T-helper 2 cell treated with Interferon-gamma antibody and Interleukin-4, amounts not matched to agents 100 ng/mL and 5 ng/mL, for 36 hours (primary cell): ENCODE measurements around the gene NUP188. TPM values are rescaled to one million over a fixed set of nuclear protein-coding genes. Genes with fewer than 3 reads are reported as not detected.

Experiments used
- intact Hi-C: fragments of 100-400 bp; cut with micrococcal nuclease; formaldehyde crosslinking; loops from one replicate; pipeline ENCODE4 v1.15.1; 2023
- total RNA-seq: library from RNA; stranded (reverse); gene quantifications from 2 replicates; pipeline ENCODE4 v1.2.3, GENCODE V29; 2022

Gene NUP188
- total RNA-seq, 1 donor from 2014 or later, result 109 TPM

DNA sequence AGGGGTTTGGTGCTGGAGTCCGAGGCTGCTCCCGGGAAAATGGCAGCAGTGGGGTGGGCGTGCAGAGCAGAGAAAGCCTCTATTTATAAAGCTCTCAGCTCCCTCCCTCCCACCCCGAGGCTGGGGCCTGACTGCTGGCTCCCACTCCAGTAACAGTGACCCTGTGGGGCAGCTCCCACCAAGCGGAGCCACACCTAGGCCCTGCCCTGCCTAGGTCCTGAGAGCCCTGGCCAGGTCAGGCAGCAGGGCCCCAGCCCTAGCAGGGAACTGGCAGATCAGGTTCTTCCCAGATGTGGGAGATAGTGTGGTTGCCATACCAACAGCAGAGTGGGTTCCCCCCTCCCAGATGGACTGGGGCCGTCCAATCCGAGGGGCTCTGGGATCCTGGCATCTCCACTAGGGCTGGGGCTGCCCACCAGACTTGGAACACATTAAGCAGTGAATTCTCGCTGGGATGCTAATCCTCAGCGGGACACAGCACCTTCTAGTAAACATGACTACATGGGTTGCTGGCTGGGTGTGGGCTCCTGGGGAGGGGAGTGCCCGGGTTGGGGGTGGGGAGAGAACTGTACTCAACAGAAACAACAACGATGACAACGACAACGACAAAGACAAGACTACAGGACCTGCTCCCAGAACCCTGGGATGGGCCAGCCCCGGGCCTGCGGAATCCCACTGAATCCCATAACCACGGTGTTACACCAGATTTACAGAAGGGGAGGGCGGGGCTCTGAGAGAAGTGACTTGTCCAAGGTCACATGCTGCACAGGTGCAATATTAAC, 79.1 kb downstream of the NUP188 start:
- intact Hi-C loops, result loop anchor here (5.0 kb wide), 2 partner anchors 569 to 774 kb away; partner anchors contain the start of gene ODF2

DNA sequence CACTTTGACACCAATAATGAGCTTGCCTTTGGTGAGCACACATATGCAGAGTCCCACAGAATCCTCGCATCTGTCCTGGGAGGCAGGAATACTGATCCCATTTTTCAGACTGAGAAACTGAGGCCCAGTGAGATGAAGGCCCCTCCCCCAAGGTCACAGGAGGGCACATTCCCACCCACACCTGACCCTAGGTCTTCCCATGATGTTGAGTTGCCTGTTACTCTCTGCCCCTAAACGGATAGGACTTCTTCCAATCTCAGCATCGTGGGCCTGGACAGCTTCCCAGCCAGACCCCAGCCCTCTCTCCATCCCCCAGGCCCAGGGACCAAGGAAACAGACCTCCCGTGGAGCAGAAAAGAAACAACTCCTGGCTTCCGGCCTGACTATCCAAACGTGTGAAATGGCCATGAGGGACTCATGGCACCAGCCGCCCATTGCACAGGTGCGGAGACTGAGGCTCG, 79.8 kb downstream of the NUP188 start:
- intact Hi-C loops, result loop anchor here (5.0 kb wide), 2 partner anchors 570 to 775 kb away; partner anchors contain the start of gene ODF2

DNA sequence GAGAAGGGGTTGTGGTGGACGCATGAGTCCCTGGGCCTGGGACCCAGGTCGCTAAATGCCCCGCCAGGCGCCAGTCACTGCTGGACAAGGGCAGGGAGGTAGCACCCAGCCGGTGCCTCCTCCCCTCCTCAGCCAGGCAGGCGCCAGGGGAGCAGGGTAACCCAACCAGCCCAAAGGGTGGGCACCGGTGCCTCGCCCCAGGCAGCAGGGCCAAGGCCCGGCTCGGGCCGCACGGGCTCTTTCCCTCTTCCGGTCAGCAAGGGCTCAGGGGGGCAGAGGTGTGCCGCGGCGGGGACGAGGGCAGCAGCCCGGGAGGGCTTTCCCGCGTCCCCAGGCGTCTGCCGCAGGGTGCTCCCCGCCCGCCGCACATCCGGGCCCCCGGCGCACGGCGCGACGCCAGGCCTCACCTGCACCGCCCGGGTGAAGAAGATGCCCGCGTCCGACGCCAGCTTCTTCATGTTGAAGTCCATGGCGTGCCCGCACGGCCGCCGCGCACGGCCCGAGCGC, 80.2 kb downstream of the NUP188 start:
- intact Hi-C loops, result loop anchor here (1.0 to 5.0 kb wide), 4 partner anchors 9 to 775 kb away; partner anchors contain the start of genes CRAT, MIGA2, ODF2 and PTPA

DNA sequence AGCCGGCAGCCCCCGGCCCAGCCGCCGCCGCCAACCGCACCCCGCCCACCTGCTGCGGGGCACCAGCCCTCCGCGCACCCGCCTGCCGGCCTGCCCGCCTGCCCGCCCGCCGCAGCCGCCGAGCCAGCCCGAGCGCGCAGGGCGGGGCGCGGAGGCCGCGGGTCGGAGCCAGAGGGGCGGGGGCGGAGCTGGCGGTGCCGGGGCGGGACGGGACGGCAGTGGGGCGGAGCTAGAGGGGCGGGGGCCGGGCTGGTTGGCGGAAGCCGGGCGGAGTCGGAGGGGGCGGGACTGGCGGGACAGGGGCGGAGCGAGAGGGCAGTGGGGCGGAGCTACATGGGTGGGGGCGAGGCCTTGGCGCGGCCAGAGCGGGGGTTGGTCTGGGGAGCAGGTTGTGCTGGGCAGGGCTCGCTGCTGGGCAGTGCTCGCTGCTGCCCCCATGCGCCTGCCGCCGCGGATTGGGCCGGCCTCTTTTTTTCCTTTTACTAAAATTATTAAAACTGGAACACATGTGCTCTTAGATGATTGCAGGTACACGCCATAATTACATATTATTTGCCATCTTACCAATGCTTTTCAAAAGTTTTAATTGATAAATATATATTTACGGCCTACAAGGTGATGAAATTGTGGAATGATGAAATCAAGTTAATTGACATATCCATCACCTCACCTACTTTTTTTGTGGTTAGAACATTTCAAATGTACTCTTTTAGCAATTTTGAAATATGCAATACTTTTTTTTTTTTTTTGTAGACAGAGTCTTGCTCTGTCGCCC, 80.9 kb downstream of the NUP188 start, which contains the start of gene SH3GLB2:
TSS of gene SH3GLB2 (minus strand) at position 140 of the 775 bp plus-strand sequence. CDS start 177 bp downstream, outside the sequence.
- intact Hi-C loops, result loop anchor here (1.0 to 5.0 kb wide), 4 partner anchors 8 to 776 kb away; partner anchors contain the start of genes CRAT, MIGA2, ODF2 and PTPA

DNA sequence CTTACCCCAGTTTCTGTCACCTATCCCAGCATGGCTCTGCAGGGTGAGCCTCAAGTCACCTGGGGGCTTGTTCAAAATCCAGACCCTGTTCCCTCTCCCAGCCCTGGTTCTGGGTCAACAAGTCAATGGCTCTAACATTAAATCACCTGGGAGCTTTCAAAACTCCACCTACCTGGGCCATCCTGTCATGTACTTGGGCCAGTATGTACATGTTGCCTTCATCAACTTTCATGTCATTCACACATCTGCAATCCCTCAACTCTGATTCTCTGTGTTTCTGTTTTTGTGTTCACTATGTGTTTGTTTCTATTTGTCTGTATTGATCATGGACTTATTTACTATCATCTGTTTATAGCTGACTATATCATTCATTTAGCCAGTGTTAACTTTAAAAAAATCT, 82.7 kb downstream of the NUP188 start:
- intact Hi-C loops, result loop anchor here (10.0 kb wide), 2 partner anchors 305 to 755 kb away; partner anchors contain the start of genes GOLGA2, SWI5 and ZDHHC12

DNA sequence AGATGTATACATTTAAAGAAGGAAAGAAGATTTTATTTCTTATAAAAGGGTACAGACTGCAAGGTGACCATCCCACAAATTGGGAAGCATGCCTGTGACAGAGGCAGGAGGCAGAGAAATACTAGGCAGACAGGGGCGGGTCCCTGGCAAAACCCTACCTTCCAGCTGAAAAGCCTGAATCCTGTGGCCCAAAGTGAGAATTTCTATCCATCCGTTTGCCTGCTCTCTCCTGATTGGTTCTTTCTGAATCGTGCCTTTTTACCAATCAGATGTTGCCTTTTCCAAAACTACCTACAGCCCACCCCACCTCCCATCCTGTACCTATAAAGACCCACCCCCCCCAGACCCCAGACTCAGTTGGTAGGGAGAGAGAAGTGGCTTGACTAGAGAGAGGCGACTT, 84.0 kb downstream of the NUP188 start:
- intact Hi-C loops, result loop anchor here (10.0 kb wide), 2 partner anchors 307 to 757 kb away; partner anchors contain the start of genes GOLGA2, SWI5 and ZDHHC12

DNA sequence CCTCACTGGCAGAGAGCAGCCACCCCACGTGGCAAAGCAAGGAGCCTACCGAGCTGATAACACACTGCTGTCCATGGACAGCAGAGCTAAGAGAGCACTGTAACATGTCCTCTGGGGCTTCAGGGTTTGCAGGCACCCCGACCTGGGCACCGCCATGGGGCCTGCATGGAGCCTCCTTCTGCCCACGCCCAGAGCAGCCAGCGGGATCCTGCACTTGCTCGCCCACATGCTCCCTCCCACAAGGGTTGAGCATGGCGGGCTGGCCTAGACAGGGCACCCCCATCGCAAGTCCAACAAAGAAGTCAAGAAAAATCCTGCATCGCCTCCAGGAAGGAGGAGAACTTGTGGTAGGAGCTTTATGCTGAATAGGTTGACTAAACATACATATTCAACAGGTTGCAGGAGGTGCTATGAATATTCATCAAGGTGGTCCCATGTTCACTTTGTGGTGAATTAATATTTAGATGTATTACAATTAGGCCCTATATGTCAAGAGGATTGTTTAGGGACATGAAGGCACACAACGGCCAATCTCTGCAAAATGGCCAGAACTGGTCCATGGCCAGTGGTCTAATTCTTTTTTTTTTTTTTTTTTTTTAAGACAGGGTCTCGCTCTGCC, 85.2 kb downstream of the NUP188 start:
- intact Hi-C loops, result loop anchor here (10.0 kb wide), 2 partner anchors 308 to 758 kb away; partner anchors contain the start of genes GOLGA2, SWI5 and ZDHHC12

DNA sequence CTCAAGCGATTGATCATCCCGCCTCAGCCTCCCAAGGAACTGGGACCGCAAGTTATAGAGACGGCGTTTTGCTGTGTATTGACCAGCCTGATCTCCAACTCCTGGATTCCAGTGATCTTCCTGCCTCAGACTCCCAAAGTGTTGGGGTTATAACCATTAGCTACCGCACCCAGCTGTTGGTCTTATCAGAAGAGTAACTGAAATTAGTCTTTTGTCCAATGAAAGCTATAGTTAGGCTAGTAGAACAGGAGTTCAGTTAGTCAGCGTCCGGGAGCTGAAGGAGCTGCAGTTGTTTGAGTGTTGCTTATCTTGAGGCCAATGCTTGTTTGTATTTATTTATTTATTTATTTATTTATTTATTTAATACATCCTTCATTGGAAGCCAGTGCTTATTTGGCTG, 85.7 kb downstream of the NUP188 start:
- intact Hi-C loops, result loop anchor here (10.0 kb wide), 2 partner anchors 308 to 758 kb away; partner anchors contain the start of genes GOLGA2, SWI5 and ZDHHC12

DNA sequence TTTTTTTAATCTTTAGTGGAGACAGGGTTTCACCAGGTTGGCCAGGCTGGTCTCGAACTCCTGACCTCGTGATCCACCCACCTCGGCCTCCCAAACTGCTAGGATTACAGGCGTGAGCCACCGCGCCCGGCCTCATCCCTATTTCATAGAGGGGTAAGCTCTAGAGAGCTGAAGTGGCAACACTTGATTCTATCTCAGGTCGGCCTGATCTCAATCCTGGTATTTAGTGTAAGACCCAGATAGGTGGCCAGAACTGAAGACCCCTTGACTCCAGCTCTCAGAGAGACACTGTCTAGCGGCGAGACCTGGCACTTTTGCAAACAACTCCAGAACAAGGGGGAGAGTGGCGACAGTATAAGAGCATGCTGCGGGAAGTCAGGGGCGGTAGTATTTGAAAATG, 88.3 kb downstream of the NUP188 start:
- intact Hi-C loops, result loop anchor here (1.0 to 10.0 kb wide), 8 partner anchors 8 to 761 kb away; partner anchors contain the start of genes CRAT, DOLK, DOLPP1 and GOLGA2

DNA sequence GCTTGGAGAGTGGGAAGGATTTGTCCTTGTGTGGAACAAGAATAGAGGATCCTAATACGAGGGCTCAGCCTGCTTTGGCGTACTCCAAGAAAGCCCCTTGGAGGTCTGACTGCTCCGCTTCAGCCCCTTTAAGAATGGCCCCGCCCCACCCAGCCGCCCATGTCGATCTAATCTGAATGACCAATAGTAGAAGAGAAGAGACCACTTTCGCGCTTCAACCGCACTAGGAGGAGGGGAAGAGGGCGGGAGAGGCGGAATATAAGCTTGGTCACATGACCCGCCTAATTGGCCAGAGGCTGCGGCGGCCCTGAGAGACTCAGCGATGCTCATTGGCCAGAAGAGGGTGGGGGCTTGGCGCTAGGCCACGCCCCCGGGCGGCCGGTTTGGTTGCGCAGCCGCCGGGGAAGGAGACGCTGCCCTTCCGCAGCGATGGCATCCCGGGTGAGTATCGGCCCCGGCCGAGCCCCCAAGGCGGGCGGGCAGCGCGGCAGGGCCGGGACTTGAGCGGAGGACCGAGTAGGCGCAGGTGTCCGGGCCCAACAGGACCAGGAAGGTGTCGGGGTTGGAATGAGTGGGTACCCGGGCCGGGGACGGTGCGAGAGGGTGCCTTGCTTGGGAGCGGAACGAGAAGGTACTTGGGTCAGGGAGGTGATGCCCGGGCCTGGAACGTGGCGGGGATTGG, 88.9 kb downstream of the NUP188 start, which contains the start of gene MIGA2:
TSS of gene MIGA2 (plus strand) at position 386 of the 682 bp plus-strand sequence. CDS start 3,969 bp downstream, outside the sequence.
- intact Hi-C loops, result loop anchor here (1.0 to 10.0 kb wide), 8 partner anchors 8 to 762 kb away; partner anchors contain the start of genes CRAT, DOLK, DOLPP1 and GOLGA2

DNA sequence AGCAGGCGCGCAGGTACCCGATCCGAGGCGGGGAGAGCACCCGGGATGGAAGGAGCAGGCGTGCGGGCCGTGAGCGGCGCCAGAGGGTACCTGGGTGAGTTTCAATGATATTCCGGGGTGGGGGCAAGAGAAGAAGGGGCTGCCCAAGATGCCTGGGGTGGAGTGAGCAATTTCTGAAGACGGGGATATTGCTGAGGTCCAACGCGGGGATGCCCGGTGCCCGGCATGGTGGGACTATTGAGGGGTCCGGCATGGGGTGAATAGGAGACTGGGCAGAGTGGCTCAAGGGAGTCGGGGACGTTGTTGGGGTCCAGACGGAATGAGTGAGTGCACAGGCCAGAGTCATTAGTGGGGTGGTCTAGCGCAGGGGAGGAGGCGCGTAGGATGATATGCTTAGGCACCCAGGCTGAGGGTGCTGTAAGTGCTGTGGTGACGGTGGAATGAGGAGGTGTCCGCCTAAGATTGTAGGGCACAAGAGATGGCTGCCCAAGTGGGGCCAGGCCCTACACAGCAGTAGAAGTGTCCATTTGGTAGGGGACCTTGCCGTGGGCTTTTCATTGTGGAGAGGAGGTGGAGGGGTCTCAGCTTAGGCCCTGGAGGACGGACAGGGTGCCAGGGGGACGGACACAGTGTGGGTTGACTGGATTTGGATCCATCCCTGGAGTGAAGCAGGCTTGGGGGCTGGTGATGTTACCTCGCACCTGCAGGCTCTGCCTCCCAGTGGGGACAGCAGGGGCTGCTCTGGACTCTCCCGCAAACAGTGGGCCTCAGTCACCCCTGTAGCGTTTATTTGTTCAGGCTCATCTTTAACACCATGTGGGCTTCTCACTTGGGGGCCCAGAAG, 89.6 kb downstream of the NUP188 start:
- intact Hi-C loops, result loop anchor here (1.0 to 10.0 kb wide), 8 partner anchors 9 to 762 kb away; partner anchors contain the start of genes CRAT, DOLK, DOLPP1 and GOLGA2

DNA sequence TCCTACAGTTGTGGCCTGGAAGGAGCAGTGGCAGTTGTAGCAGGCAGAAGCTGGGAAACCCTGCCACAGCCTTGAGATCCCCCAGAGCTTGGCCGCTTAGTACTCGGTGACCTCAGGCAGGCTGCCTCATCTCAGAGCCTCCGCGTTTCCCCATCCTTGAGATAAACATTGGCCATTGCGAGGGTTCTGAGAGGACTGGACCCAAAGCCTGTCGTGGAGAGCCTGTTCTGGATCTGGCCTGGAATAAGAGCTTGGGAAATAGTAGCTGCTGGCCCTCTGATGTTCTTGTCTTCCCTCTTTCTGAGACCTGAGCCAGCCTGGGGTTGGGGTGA, 90.2 kb downstream of the NUP188 start:
- intact Hi-C loops, result loop anchor here (2.0 to 10.0 kb wide), 5 partner anchors 73 to 763 kb away; partner anchors contain the start of genes CRAT, GOLGA2, LRRC8A and PTPA

DNA sequence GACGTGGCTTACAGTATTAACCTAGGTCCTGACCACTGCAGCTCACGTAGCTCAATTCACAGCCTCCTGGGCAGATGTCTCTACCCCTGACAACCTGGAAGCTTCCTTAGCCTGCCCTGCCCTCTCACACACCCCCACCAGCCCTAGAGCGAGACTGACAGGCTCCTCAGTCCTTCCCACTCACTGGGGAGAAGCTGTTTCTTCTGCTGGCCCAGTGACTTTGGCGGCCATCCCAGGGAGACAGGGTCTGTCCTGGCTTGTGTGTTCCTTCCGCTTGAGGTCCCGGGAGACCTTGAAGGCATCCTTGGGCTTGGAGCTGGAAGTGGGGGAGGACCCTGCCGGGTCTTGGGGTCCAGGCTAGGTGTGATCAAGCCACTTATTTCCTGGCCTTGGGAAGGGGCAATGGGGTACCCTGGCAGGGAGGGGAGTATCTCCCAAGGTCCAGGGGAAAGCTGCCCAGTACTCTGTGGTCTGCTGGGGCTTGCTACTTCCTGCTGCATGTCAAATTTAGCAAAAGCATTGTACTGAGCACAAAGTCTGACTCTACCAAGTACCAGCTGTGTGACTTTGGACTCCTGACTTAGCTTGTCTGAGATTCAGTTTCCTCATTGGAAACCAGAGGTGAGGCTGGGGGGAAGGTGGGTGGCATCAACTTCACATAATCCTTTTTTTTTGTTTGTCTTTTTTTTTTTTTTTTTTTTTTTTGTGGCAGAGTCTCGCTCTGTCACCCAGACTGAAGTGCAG, 90.8 kb downstream of the NUP188 start:
- intact Hi-C loops, result loop anchor here (10.0 kb wide), 2 partner anchors 313 to 763 kb away; partner anchors contain the start of genes GOLGA2, SWI5 and ZDHHC12

DNA sequence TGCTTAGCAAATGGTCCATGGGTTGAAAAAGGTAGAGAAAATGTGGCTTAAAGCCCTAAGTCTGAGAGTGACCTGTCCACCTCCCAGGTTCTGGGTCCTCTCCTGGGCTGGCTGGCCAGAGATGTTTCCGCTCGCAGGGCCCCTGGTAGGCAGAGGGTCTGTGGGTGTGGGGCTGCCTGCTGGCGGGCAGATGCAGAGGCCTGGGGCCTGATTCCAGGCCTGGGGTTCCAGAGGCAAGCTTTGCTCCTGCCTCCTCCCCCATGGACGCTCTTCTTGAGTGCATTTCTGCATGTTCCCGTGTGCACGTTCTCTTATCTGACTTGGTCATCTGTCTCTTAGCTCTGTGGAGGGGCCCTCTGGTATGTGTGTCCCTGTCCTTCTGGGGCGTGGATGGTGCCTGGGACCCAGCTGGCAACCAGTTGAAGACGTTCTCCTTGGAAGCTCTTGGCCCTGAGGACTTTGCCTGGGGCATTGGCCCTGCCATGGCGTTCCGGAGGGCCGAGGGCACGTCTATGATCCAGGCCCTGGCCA, 92.7 kb downstream of the NUP188 start:
- intact Hi-C loops, result no loop called here

DNA sequence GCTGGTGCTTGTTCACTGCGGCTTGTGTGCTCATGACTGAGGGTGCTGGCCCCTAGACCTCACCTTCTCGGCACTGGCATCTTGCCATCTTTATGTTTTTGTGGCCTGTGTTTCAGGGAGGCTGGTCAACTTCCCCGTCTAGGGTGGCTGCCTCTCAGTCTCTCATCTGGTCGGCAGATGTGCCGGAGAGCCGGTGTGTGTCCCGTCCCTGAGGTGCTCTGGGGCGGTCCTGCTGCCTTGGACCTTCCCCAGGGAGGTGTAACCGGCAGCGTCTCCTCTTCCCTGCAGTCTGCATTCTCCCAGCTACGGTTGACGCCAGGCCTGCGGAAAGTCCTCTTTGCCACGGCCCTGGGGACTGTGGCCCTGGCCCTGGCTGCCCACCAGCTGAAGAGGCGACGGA, 94.5 kb downstream of the NUP188 start:
- intact Hi-C loops, result no loop called here

DNA sequence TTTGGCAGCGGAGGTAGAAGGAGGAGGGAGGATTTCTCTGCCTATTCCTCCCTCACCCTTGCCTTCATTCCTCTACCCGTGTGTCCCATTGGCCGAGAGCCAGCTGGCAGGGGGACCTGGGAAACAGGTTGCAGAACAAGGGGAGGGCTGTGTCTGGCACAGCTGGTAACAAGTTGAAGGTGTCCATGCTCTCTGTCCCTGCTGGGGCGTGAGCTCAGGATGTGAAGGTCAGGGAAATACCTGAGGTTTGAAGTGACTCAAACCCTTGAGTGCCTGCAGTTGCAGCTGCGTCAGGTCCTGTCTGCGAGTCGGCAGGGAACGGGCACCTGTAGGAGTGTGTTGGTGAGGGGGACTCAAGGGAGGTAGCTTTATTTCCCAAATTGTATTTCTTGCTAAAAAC, 105.1 kb downstream of the NUP188 start:
- intact Hi-C loops, result no loop called here

DNA sequence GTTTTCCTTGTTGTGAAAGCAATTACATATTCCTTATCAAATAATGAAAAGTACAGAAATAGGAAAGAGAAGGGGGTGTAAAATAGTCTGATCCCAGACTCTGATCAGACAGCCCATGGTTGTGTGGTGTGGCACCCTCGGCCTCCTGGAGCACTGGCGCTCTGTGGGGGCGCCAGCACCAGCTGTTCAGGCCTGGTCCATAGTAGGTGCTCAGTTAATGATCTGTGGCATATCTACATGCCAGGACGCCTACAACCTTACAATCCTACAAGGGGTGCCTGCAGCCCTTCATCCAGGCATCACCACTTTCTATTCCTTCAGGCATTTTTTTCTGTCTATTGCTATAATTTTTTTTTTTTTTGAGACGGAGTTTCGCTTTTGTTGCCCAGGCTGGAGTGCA, 105.5 kb downstream of the NUP188 start:
- intact Hi-C loops, result no loop called here
